RWPE2 (cell line): ENCODE results near the gene TGM6.

Experiments
- ATAC-seq: fragments of 200-7000 bp; cut with Tn5 transposase; 3 replicates; pipeline ENCODE4 v1.9.1; 2021; ENCODE audit warnings: low read depth
- DNase-seq: peaks from one replicate; pipeline ENCODE4 v3.0.0-alpha.2; 2020; ENCODE audit warnings: low spot score
- H3K27ac ChIP-seq: fragments of 450-650 bp; 2 replicates; pipeline ENCODE4 v1.5.1; 2017; ENCODE audit warnings: mild to moderate bottlenecking; ENCODE audit not compliant: poor library complexity, severe bottlenecking
- H3K27me3 ChIP-seq: fragments of 250-450 bp; sonication (Bioruptor Pico); 2 replicates; pipeline ENCODE4 v1.5.1; 2021; ENCODE audit warnings: mild to moderate bottlenecking, moderate library complexity; ENCODE audit not compliant: insufficient read depth, poor library complexity, severe bottlenecking
- H3K36me3 ChIP-seq: fragments of 250-450 bp; sonication (Bioruptor Pico); 2 replicates; pipeline ENCODE4 v1.5.1; 2020; ENCODE audit warnings: low read depth, mild to moderate bottlenecking, moderate library complexity
- H3K4me1 ChIP-seq: fragments of 250-450 bp; sonication (Bioruptor Pico); 2 replicates; pipeline ENCODE4 v1.5.1; 2021; ENCODE audit warnings: mild to moderate bottlenecking, moderate library complexity; ENCODE audit not compliant: insufficient read depth, poor library complexity, severe bottlenecking
- H3K4me3 ChIP-seq: fragments of 250-450 bp; sonication (Bioruptor Pico); 2 replicates; pipeline ENCODE4 v1.5.1; 2021; ENCODE audit warnings: mild to moderate bottlenecking, moderate library complexity; ENCODE audit not compliant: severe bottlenecking
- H3K9me3 ChIP-seq: fragments of 250-450 bp; sonication (Bioruptor Pico); 2 replicates; pipeline ENCODE4 v1.5.1; 2021; ENCODE audit warnings: mild to moderate bottlenecking, moderate library complexity; ENCODE audit not compliant: severe bottlenecking
- CTCF ChIP-seq: fragments of 450-650 bp; IDR thresholded peaks from one replicate; pipeline ENCODE4 v1.5.1; 2017; ENCODE audit warnings: mild to moderate bottlenecking, moderate library complexity; ENCODE audit not compliant: poor library complexity, severe bottlenecking

Gene TGM6

GRCh38 chr20:2458919-2459499 is 78.3 kb downstream of the TGM6 start:
- DNase-seq (no peak), ATAC-seq (no peak)
- Histone ChIP-seq H3K4me1 (no peaks in the 10 kb centered on the region), H3K9me3 (no peaks in the 10 kb centered on the region), H3K27me3 (no peaks in the 10 kb centered on the region), H3K27ac (no peak overlapping the region), H3K36me3 (peaks cover 50% of the 10 kb centered on the region), H3K4me3 (no peak overlapping the region)
- no peak for TF ChIP-seq CTCF

GRCh38 chr20:2459981-2460751 is 79.5 kb downstream of the TGM6 start:
- peaks cover 62% of the 10 kb centered on the region for H3K36me3 ChIP-seq
- TF ChIP-seq CTCF: no peak
- H3K27ac ChIP-seq: no peak overlapping the region
- H3K27me3 ChIP-seq: no peaks in the 10 kb centered on the region
- no peaks in the 10 kb centered on the region for H3K4me1 ChIP-seq
- DNase-seq (no peak), ATAC-seq (no peak)
- no peaks in the 10 kb centered on the region for H3K9me3 ChIP-seq
- no peak overlapping the region for H3K4me3 ChIP-seq

GRCh38 chr20:2460752-2461424 is 80.2 kb downstream of the TGM6 start:
- H3K27ac ChIP-seq: no peak overlapping the region
- ATAC-seq: no peak
- H3K27me3 ChIP-seq: no peaks in the 10 kb centered on the region
- H3K36me3 ChIP-seq: peaks cover 69% of the 10 kb centered on the region
- TF ChIP-seq CTCF: no peak
- no peak for DNase-seq
- no peaks in the 10 kb centered on the region for H3K4me1 ChIP-seq
- no peak overlapping the region for H3K4me3 ChIP-seq
- no peaks in the 10 kb centered on the region for H3K9me3 ChIP-seq

GRCh38 chr20:2462484-2462883 is 81.8 kb downstream of the TGM6 start:
- H3K27me3 ChIP-seq: no peaks in the 10 kb centered on the region
- H3K9me3 ChIP-seq: no peaks in the 10 kb centered on the region
- H3K4me1 ChIP-seq: no peaks in the 10 kb centered on the region
- no peak overlapping the region for H3K27ac ChIP-seq
- no peak overlapping the region for H3K4me3 ChIP-seq
- peaks cover 85% of the 10 kb centered on the region for H3K36me3 ChIP-seq
- ATAC-seq: no peak
- TF ChIP-seq CTCF: no peak
- DNase-seq: no peak
